GM18951 (cell line): ENCODE results near the gene MOV10L1.

ENCODE experiments used
- POLR2A ChIP-seq: IDR thresholded peaks from 4 replicates; pipeline ENCODE4 v1.6.1; 2011; ENCODE audit warnings: mild to moderate bottlenecking; ENCODE audit not compliant: insufficient read length, insufficient read depth; ENCODE audit errors: extremely low read depth
- in situ Hi-C: fragments of 300-500 bp; cut with MboI; formaldehyde crosslinking; loops from one replicate; pipeline ENCODE4 v1.12.0; 2022; ENCODE audit warnings: low sequenced_read_pairs, mixed read lengths, inconsistent platforms; ENCODE audit not compliant: unreplicated experiment

MOV10L1 gene

DNA sequence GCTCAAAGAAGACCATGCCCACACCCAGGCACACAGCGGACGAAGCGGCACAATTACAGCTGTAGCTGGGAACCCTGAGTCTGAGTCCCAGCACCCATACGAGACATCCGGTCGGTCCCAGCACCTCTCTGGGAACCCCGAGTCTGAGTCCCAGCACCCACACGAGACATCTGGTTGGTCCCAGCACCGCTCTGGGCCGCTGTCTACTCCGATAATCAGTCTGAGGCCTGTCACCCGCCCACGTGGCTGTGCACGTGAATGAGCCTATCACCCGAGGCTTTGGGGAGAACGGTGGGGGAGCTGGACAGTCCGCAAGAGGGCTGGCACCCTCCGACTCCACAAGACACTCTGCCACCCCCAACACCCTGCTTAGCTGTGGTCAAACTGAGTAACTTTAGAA is 37.9 kb upstream of the MOV10L1 start:
- in situ Hi-C loops = no loop called here
- TF ChIP-seq POLR2A = no peak

DNA sequence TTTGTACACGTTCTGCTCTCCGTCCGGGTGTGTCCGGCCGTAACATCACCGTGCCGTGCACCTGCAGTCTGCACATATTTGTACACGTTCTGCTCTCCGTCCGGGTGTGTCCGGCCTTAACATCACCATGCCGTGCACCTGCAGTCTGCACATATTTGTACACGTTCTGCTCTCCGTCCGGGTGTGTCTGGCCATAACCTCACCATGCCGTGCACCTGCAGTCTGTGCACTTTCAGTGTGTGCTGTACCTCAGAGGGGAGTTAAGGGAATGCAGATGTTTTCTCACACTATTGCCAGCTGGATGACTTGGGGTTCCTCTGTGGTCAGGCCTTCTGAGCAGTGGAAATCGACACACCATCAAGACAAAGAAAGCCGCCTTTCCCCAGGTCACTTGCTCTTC is 35.9 kb upstream of the MOV10L1 start:
- no peak for TF ChIP-seq POLR2A
- in situ Hi-C loops = no loop called here

DNA sequence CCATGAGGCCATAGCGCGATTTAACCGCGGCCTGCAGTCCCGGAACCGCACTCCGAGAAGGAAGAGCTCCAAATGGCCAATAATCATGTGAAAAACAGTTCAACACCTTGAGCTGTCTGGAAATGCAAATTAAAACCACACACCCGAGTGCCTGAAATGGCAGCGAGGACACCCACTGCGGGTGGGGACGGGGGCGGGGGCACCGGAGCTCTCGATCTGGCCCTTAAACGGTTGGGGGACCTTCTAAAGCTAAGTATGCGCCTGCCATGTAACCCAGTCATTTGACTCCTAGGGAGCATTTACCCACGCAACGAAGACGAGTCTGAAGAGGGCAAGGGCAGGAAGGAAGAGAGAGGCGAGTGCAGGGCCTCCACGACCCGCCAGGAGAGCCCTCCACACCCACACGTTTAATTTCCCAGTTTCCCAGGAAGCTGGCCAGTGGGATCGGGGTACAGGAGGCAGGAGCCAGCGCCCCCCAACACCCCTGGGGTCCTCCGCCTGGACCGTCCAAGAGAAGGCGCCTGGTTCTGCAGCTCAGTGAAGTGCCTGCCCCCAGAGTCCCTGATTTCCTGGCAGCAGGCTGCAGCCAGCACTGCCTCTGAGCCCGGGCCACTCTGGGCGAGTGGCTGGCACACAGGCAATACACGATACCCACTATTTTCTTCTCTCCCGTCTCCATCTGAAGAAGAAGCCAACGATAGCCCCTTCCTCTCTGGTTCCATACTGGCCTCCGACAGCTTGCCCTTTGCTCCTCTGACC is 33.4 kb upstream of the MOV10L1 start:
- in situ Hi-C loops = no loop called here
- no peak for TF ChIP-seq POLR2A

DNA sequence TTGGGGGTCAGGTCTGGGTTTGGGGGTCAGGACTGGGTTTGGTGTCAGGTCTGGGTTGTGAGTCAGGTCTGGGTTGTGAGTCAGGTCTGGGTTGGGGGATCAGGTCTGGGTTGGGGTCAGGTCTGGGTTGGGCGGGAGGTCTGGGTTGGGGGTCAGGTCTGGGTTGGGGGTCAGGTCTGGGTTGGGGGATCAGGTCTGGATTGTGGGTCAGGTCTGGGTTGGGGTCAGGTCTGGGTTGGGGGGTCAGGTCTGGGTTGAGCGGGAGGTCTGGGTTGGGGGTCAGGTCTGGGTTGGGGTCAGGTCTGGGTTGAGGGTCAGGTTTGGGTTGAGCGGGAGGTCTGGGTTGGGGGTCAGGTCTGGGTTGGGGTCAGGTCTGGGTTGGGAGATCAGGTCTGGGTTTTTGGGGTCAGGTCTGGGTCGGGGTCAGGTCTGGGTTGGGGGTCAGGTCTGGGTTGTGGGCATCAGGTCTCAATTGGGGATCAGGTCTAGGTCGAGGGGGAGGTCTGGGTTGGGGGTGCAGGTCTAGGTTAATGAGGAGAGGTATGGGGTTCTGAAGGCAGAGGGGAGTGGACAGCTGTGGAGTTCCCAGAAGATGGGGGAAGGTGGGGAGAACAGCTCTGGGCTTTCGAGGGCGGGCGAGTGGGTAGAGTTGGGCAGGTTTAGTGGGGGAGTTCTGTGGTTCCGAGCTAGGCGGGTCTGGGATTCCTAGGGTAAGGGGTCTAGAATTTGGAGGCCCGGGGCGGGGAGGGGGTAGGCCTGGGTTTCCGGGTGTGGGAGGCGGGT is 32.3 kb upstream of the MOV10L1 start:
- TF ChIP-seq POLR2A = no peak
- in situ Hi-C loops = no loop called here

DNA sequence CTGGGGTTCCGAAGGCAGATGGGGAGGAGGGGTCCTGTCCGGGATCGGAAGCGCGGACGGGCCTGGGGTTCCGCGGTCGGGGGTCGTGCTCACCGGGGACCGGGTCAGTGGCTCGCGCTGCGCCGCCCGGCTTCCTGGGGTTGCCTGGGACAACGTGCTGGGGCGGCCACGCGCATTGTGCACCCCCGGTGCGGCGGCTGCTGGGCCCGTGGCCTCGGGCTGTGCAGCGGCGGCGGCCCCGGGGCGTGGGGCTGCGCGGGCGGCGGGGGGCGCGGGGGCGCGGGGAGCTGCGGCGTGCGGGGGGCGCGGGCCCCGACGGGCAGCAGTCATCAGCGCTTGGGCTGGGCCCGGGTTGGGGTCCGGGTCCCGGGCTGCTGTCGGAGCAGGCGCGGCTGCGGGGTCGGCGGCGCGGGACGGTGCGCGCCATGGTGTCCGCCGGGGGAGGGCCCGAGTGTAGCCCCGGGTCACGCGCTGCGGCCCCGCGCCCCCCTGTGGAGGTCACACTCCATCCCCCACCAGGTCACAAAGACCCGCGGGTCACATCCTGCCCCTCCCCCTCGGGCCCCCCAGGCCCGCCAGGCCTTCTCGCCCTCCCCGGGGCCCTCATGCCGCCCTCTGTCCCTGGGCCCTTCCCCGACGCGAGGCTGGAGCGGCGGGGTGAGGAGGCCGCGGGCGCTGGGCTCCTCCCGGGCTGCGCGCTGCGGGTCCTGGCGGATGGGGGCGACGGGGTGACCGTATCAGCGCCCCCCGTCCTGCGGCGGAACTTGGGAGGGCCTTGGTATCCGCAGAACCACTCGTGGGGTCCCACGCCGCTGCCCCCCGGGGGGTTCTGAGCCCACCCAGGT is 31.5 kb upstream of the MOV10L1 start, which contains the start of gene TTLL8:
Gene TTLL8, minus strand, starts transcription at position 238 of the 845 bp plus-strand sequence.
- in situ Hi-C loops = no loop called here
- no peak for TF ChIP-seq POLR2A

DNA sequence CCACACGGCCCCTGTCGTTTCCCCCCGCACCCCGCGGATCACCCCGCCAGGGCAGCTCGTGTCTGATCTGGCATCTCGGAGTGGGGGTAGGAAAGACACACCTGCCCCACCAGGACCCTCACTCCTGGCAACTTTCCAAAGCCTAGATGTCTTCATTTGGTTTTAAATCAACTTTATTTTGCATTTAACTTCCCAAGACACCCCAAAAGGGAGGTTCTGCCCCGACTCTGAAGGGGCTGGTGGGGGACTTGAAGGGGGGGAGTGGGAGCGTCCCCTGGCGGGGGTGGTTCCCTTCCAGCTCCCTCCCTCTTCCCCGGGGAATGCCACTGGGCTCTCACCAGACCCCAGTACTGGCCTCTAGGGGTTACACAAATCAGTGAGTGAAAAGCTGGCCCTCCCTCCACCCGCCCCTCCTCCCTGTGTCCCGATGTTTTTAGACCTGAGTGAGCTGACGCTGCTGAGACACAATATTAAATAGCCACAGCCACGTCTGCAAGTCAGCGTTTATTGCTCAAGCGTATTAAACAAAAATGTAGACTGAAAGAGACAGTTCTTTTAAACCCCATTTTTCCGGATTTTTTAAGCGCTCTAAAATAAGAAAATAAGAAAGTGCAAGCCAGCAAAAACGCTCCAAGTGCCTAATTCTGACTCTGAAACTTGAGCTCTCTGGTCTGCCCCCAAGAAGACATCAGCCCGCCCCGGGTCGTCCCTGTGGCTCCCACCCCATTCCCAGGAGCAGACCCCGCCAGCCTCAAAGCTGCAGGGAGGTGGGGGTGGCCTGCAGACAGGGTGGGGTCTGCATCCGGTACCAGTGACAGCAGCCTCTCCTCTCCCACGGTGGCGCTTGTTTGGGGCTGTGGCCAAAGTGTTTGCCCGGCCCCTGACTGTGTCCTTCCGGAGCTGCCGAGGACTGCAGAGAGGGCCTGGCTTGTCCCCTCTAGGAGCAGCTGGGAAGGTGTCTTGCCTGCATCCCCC is 30.6 kb upstream of the MOV10L1 start:
- no peak for TF ChIP-seq POLR2A
- in situ Hi-C loops = no loop called here

DNA sequence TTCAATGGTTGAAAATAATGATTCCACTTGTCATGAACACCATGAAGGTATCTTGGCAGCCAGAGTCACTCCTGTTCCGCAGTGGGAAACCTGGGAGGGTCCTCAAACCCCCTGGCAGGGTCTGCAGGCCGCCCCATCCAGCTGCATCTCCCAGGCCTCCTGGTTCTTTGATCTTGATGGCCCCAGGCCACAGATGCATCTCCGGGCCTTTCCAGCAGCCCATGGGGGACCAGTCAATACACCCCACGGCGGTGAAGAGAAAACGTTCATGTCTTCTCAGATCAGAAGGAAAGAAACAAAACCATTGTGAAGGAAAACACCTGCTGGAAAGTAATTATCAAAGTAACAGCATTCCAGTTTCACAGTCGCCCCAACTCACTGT is 29.9 kb upstream of the MOV10L1 start:
- in situ Hi-C loops = no loop called here
- TF ChIP-seq POLR2A = no peak

DNA sequence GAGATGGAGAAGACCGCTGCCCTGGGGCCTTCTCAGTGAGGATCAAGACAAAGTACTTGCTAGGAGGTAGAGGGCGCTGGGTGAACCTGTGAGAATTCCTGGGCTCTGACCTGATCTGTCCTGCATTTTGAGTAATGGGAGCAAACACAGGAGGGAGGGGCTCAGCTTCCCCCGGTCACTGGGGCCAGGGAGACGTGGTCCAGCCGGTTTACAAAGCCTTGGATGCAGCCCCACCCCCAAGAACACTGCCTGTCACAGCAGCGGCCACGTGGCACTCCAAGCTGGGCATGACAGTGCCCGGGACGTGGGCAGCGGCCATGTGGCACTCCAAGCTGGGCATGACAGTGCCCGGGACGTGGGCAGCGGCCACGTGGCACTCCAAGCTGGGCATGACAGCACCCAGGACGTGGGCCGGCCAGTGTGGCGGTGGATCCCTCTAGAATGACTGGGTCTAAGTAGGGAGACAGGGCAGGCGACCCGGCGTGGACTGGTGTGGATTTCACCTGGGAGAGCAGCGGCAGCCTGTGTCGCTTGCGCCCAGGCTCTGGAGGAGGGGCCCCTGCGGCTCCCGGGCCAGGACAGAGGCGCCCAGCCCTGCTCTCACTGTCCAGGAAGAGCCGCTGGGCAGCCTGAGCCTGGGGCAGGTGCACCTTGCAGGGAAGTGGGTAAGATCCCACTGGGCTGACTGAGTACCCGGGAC is 29.2 kb upstream of the MOV10L1 start:
- no peak for TF ChIP-seq POLR2A
- in situ Hi-C loops = no loop called here

DNA sequence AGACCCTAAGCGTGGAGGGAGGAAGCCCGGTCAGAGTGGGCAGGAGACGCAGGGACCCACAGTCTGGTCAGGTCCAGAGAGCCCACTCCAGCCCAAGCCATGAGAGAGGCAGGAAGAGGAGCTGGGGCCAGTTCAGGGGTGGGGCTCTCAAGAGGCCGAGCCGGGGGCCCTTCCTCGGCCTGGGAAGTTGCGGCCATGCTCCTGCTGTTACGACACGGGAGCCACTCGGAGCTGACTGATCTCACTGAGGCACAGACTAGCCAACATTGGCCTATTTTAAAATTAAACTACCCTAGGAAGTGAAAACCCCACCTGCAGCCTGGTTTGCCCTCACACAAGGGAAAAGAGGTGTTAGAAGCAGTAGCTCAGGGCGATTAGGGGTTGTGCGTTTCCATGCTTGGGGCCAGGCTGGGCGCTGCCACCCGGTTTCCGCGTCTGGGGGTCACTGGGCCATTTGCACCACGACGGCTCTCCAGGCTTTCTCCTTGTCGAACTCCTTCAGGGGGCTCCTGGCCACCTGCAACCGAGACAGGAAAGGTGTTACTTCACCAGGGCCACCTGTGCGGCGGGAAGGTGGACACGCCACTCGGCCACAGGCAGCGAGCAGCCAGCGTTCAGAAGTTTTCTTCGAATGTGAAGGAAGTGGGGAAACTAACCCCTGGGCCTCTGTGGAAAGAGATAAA is 28.5 kb upstream of the MOV10L1 start:
- in situ Hi-C loops = no loop called here
- no peak for TF ChIP-seq POLR2A

DNA sequence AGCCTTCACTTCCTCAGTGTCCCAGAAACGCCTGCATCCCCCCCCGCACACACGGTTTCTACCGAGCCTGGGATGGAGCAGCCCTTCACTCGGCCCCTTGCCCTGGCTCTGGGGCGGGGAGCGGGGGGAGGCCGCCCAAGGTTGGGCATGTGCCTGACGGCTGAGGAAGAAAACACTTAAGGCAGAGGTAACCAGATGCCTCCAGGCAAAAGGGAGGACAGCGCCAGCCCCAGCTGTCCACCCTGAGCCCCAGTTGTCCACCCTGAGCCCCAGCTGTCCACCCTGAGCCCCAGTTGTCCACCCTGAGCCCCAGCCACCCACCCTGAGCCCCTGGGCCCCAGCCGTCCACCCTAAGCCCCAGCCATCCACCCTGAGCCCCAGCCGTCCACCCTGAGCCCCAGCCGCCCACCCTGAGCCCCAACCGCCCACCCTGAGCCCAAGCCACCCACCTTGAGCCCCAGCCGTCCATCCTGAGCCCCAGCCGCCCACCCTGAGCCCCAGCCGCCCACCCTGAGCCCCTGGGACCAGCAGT is 27.9 kb upstream of the MOV10L1 start:
- in situ Hi-C loops = no loop called here
- TF ChIP-seq POLR2A = no peak

DNA sequence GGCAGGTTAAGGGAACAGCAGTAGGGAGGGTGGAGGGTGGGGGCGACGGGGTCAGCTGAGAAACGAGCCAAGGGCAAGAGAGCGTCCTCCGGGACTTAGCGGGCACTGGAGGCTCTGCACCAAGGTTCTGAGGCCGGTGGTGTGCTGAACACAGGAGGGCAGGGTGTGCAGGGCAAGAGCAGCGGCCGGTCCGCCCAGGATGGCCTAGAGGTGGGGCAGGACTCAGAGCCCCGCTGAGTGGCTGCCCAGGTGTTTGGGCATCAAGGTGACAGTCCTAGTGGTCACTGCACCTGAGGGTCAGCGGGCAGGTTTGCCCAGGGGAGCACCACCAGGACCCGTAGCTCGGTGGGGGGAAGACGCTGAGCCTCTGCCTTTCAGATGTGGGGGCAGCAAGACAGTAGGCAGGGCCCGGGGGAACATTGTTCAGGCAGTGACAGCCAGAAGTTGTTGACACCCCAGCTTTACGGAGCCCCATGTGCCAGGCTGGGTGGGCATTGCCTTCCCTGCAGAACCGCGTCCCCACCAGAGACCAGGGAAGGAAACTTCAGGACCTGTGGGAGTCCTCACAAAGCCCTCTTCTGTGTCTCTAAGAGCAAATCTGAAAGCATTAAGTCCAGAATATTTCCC is 27.2 kb upstream of the MOV10L1 start:
- no peak for TF ChIP-seq POLR2A
- in situ Hi-C loops = no loop called here
